HG03571 (cell line): ENCODE data around the gene ANXA4.

Experiments used
- ATAC-seq: cut with Tn5 transposase; IDR thresholded peaks from one replicate; pipeline ENCODE4 v1.9.1; 2021; ENCODE audit not compliant: unreplicated experiment

ANXA4 gene

GRCh38 chr2:69776886-69777785, 35.2 kb downstream of the ANXA4 start:
- ATAC-seq, result no peak

- ATAC-seq, result no peak
These were observed 35.8 kb downstream of the ANXA4 start for GRCh38 chr2:69777786-69778105.

GRCh38 chr2:69779258-69780001, 37.5 kb downstream of the ANXA4 start:
- no peak for ATAC-seq

GRCh38 chr2:69780921-69781320, 39.0 kb downstream of the ANXA4 start:
- ATAC-seq, result no peak

GRCh38 chr2:69781321-69782248, 39.7 kb downstream of the ANXA4 start:
- peak; percentile 50 for ATAC-seq

GRCh38 chr2:69784228-69784627, 42.3 kb downstream of the ANXA4 start:
- no peak for ATAC-seq

- no peak for ATAC-seq
These were observed 43.4 kb downstream of the ANXA4 start for GRCh38 chr2:69785358-69785757.

GRCh38 chr2:69786052-69786560, 44.2 kb downstream of the ANXA4 start:
- no peak for ATAC-seq

GRCh38 chr2:69789175-69789721, 47.3 kb downstream of the ANXA4 start:
- no peak for ATAC-seq

GRCh38 chr2:69789772-69790600, 48.1 kb downstream of the ANXA4 start:
- ATAC-seq, result no peak

- ATAC-seq, result no peak
These were observed 48.6 kb downstream of the ANXA4 start for GRCh38 chr2:69790601-69790959.

GRCh38 chr2:69791045-69791444, 49.1 kb downstream of the ANXA4 start:
- no peak for ATAC-seq

GRCh38 chr2:69796174-69796573, 54.2 kb downstream of the ANXA4 start:
- no peak for ATAC-seq

GRCh38 chr2:69797235-69797634, 55.3 kb downstream of the ANXA4 start:
- ATAC-seq, result no peak

- ATAC-seq, result no peak
These were observed 55.9 kb downstream of the ANXA4 start for GRCh38 chr2:69797836-69798289.

- ATAC-seq, result no peak
These were observed 56.5 kb downstream of the ANXA4 start for GRCh38 chr2:69798290-69798908.

GRCh38 chr2:69798909-69799526, 57.1 kb downstream of the ANXA4 start:
- peak; percentile 31 for ATAC-seq

GRCh38 chr2:69801745-69802290, 59.9 kb downstream of the ANXA4 start:
- ATAC-seq, result no peak
